A549 (cell line): ENCODE results near the gene DLGAP1. TPM values are rescaled to one million over a fixed set of nuclear protein-coding genes. Genes with fewer than 3 reads are reported as not detected.

ENCODE experiments used
- ATAC-seq, 2 experiments: fragments of 200-7000 bp in 1 of 2; fragments of >200 bp in 1 of 2; cut with Nextera tagmentation in 1 of 2; cut with Tn5 transposase in 1 of 2; 3 replicates each; pipeline versions ENCODE4 v1.8.0 to v1.9.1; 2018 to 2020; ENCODE audit warnings: mild to moderate bottlenecking in 1 of 2, moderate library complexity in 1 of 2
- CTCF ChIA-PET: fragments of 300-600 bp; sonication (Branson Sonifier 250); formaldehyde crosslinking; extraction: SDS; loops from one replicate; lab custom pipeline; 2021; ENCODE audit warnings: antibody characterized with exemption, inconsistent platforms; lab: Yijun Ruan, JAX
- POLR2A ChIA-PET: fragments of 350-600 bp; formaldehyde crosslinking; extraction: SDS; loops from one replicate; lab custom pipeline; 2021; ENCODE audit warnings: antibody characterized with exemption, inconsistent platforms; lab: Yijun Ruan, JAX
- DNase-seq, 2 experiments: peaks; one replicate each; pipeline versions ENCODE4 v3.0.0 to v3.0.0-alpha.2; 2011 to 2016; ENCODE audit warnings: low read depth in 1 of 2, low spot score in 1 of 2
- FAIRE-seq: peaks from 2 replicates; lab custom pipeline; 2011; peaks lifted over from hg19 to GRCh38; lab: Jason Lieb, UNC
- H3K27ac ChIP-seq, 2 experiments: fragments of >200 bp; sonication (Bioruptor Twin); formaldehyde crosslinking; 3 replicates each; pipeline ENCODE4 v1.5.1; 2016 to 2017
- H3K4me1 ChIP-seq: fragments of >200 bp; sonication (Bioruptor Twin); formaldehyde crosslinking; 3 replicates; pipeline ENCODE4 v1.6.1; 2016
- H3K4me2 ChIP-seq: fragments of >200 bp; sonication (Bioruptor Twin); formaldehyde crosslinking; 3 replicates; pipeline ENCODE4 v1.6.1; 2016
- H3K4me3 ChIP-seq: fragments of >200 bp; sonication (Bioruptor Twin); formaldehyde crosslinking; 3 replicates; pipeline ENCODE4 v1.5.1; 2016
- H3K9me3 ChIP-seq: fragments of >200 bp; sonication (Bioruptor Twin); formaldehyde crosslinking; 3 replicates; pipeline ENCODE4 v1.6.1; 2016
- ATOH8 ChIP-seq: fragments of 250-450 bp; sonication (Bioruptor Pico); IDR thresholded peaks from 2 replicates; pipeline ENCODE4 v1.5.0; 2020; ENCODE audit warnings: low read depth, mild to moderate bottlenecking, moderate library complexity
- CBX2 ChIP-seq: fragments of 200-600 bp; sonication (generic); IDR thresholded peaks from 2 replicates; pipeline ENCODE4 v1.6.1; 2016; ENCODE audit warnings: low read depth, mild to moderate bottlenecking, borderline replicate concordance
- CBX8 ChIP-seq: fragments of 200-600 bp; sonication (generic); IDR thresholded peaks from 2 replicates; pipeline ENCODE4 v1.6.1; 2016
- CEBPB ChIP-seq, 2 experiments: fragments of >200 bp in 1 of 2; sonication (Bioruptor Twin) in 1 of 2; formaldehyde crosslinking in 1 of 2; IDR thresholded peaks; 2 replicates each; pipeline ENCODE4 v1.6.1; 2012 to 2016
- ESRRA ChIP-seq: fragments of 150-350 bp; IDR thresholded peaks from 2 replicates; pipeline ENCODE4 v1.6.1; 2014; ENCODE audit warnings: mild to moderate bottlenecking, low read length, borderline replicate concordance
- FOSB ChIP-seq: fragments of 250-450 bp; sonication (Bioruptor Pico); IDR thresholded peaks from 2 replicates; pipeline ENCODE4 v1.5.0; 2020; ENCODE audit warnings: mild to moderate bottlenecking, moderate library complexity
- FOSL2 ChIP-seq, 2 experiments: fragments of 450-650 bp in 1 of 2; fragments of >200 bp in 1 of 2; sonication (Bioruptor Twin) in 1 of 2; formaldehyde crosslinking; IDR thresholded peaks; 2 replicates each; pipeline versions ENCODE4 v1.5.0 to v1.6.1; 2016 to 2020; ENCODE audit warnings: mild to moderate bottlenecking in 1 of 2, moderate library complexity in 1 of 2
- GATA3 ChIP-seq: IDR thresholded peaks from 2 replicates; pipeline ENCODE4 v1.6.1; 2012; ENCODE audit warnings: borderline replicate concordance
- HEYL ChIP-seq: fragments of 250-450 bp; sonication (Bioruptor Pico); IDR thresholded peaks from 2 replicates; pipeline ENCODE4 v1.8.0; 2021; ENCODE audit warnings: mild to moderate bottlenecking, moderate library complexity
- HMGXB4 ChIP-seq: fragments of 250-450 bp; sonication (Bioruptor Pico); IDR thresholded peaks from 2 replicates; pipeline ENCODE4 v1.5.0; 2021; ENCODE audit warnings: mild to moderate bottlenecking, moderate library complexity, borderline replicate concordance
- HOXB5 ChIP-seq: fragments of 250-450 bp; sonication (Bioruptor Pico); IDR thresholded peaks from 2 replicates; pipeline ENCODE4 v1.5.0; 2020; ENCODE audit warnings: mild to moderate bottlenecking, moderate library complexity
- MAFK ChIP-seq: fragments of 450-650 bp; IDR thresholded peaks from 2 replicates; pipeline ENCODE4 v1.6.1; 2014; ENCODE audit not compliant: partially characterized antibody
- POLR2A ChIP-seq: IDR thresholded peaks from 2 replicates; pipeline ENCODE4 v1.6.1; 2012; ENCODE audit warnings: mild to moderate bottlenecking, low read length
- RAD21 ChIP-seq, 2 experiments: fragments of >200 bp in 1 of 2; sonication (Bioruptor Twin) in 1 of 2; formaldehyde crosslinking in 1 of 2; IDR thresholded peaks in 1 of 2; conservative IDR thresholded peaks in 1 of 2; 2 replicates in 1 of 2; 3 replicates in 1 of 2; pipeline ENCODE4 v1.6.1; 2012 to 2018; ENCODE audit warnings: inconsistent platforms in 1 of 2
- RARB ChIP-seq: fragments of 250-450 bp; sonication (Bioruptor Pico); IDR thresholded peaks from 2 replicates; pipeline ENCODE4 v1.8.0; 2021; ENCODE audit warnings: mild to moderate bottlenecking, moderate library complexity
- RCOR1 ChIP-seq: fragments of 150-350 bp; IDR thresholded peaks from 2 replicates; pipeline ENCODE4 v1.6.1; 2014; ENCODE audit warnings: antibody characterized with exemption, low read length, low read depth
- RFX5 ChIP-seq: fragments of 450-650 bp; IDR thresholded peaks from 2 replicates; pipeline ENCODE4 v1.7.1; 2014; ENCODE audit warnings: antibody characterized with exemption, mild to moderate bottlenecking, moderate library complexity
- RNF2 ChIP-seq: fragments of 200-600 bp; sonication (generic); IDR thresholded peaks from 2 replicates; pipeline ENCODE4 v1.6.1; 2016; ENCODE audit warnings: low read depth, mild to moderate bottlenecking, antibody characterized with exemption, moderate library complexity, borderline replicate concordance
- TFCP2L1 ChIP-seq: fragments of 250-450 bp; sonication (Bioruptor Pico); IDR thresholded peaks from 2 replicates; pipeline ENCODE4 v1.5.0; 2021; ENCODE audit warnings: mild to moderate bottlenecking
- TP53 ChIP-seq: fragments of 250-450 bp; sonication (Bioruptor Pico); IDR thresholded peaks from 2 replicates; pipeline ENCODE4 v1.5.0; 2021; ENCODE audit warnings: mild to moderate bottlenecking, moderate library complexity
- USF2 ChIP-seq: fragments of 450-650 bp; IDR thresholded peaks from 2 replicates; pipeline ENCODE4 v1.6.1; 2014; ENCODE audit warnings: antibody characterized with exemption
- ZNF302 ChIP-seq: fragments of 250-450 bp; sonication (Bioruptor Pico); IDR thresholded peaks from 2 replicates; pipeline ENCODE4 v1.9.0; 2021; ENCODE audit warnings: inconsistent platforms, mild to moderate bottlenecking, moderate library complexity
- WGBS: methylation state at CpG from one replicate; pipeline ENCODE4 v1.1.6; 2017; ENCODE audit errors: missing lambda C conversion rate; 5-methylcytosine and 5-hydroxymethylcytosine counted together
- polyA plus RNA-seq, 4 experiments: library from polyadenylated mRNA; depleted of rRNA in 3 of 4; stranded (reverse); fragments of >200 nt; fragmentation: RNase III in 1 of 4; extraction: RNeasy Plus Mini Kit Qiagen cat#74134 plus additional on column Dnase treatment in 1 of 4; gene quantifications; 2 replicates in 3 of 4; 3 replicates in 1 of 4; pipeline ENCODE4 v1.2.3, GENCODE V29; 2011 to 2017

The DLGAP1 gene
- polyA plus RNA-seq, 2 of the 4 experiments (the other 2 are of a cell fraction), result 0.04 to 0.12 TPM

- ChIA-PET CTCF (interaction anchor here (1.2 kb wide), 1 partner anchor 92 kb away, joined by 4 read pairs; no protein-coding TSS in a partner anchor), POLR2A (no interaction called here)
- WGBS, result 68% methylated on average over 4 of the region's 4 CpGs
- TF ChIP-seq TFCP2L1 (CRISPR knock-in tag) (no peak), RNF2 (no peak), USF2 (no peak), GATA3 (no peak), RCOR1 (no peak), ZNF302 (CRISPR knock-in tag) (no peak), FOSL2 (IDR thresholded peaks at IDR 0.05) (no peak), FOSL2 (CRISPR knock-in tag; IDR thresholded peaks at IDR 0.05) (no peak), RARB (CRISPR knock-in tag) (no peak), RFX5 (no peak), ATOH8 (no peak), CBX2 (no peak), HOXB5 (CRISPR knock-in tag) (no peak), TP53 (CRISPR knock-in tag) (no peak), CEBPB (IDR thresholded peaks at IDR 0.05) (no peak), RAD21 (conservative IDR thresholded peaks at IDR 0.05 in 1 of 2, IDR thresholded peaks at IDR 0.05 in 1 of 2) (no peak), HEYL (CRISPR knock-in tag) (no peak), ESRRA (no peak)
- ATAC-seq, result no peak
- H3K27ac ChIP-seq, result 0 out of 6 replicates have a peak overlapping the region, but pooled peaks of 1 of the 2 experiments have one; percentile 15
- H3K4me3 ChIP-seq, result no peak overlapping the region
- FAIRE-seq, result no peak
- no peak overlapping the region for H3K4me2 ChIP-seq
- peaks cover 1% of the 10 kb centered on the region; the same call in 1 of the 3 replicates for H3K4me1 ChIP-seq
- no peak for DNase-seq
- H3K9me3 ChIP-seq, result no peaks in the 10 kb centered on the region
These were observed 592.1 kb downstream of the DLGAP1 start for GRCh38 chr18:3863006-3863405.

GRCh38 chr18:3861495-3861894, 593.6 kb downstream of the DLGAP1 start:
- ChIA-PET CTCF (interaction anchor here (1.4 kb wide), 1 partner anchor 45 kb away, joined by 3 read pairs; no protein-coding TSS in a partner anchor), POLR2A (no interaction called here)
- Histone ChIP-seq H3K4me1 (peaks cover 9% of the 10 kb centered on the region; the same call in 1 of the 3 replicates), H3K4me2 (no peak overlapping the region), H3K4me3 (no peak overlapping the region), H3K27ac (peak overlapping the region in 1 of 2 experiments; percentile 24; a peak in 1 of 6 replicates), H3K9me3 (no peaks in the 10 kb centered on the region)
- FAIRE-seq (no peak), ATAC-seq (no peak), DNase-seq (no peak)
- WGBS, result 100% methylated on average over 1 of the region's 1 CpG
- peak; percentile 87 for TF ChIP-seq MAFK
- no peak for TF ChIP-seq TP53 (CRISPR knock-in tag)
- no peak for TF ChIP-seq RNF2

GRCh38 chr18:3857544-3857943, 597.6 kb downstream of the DLGAP1 start:
- 33% methylated on average over 1 of the region's 1 CpG for WGBS
- Histone ChIP-seq H3K4me2 (no peak overlapping the region), H3K4me1 (peaks cover 9% of the 10 kb centered on the region; the same call in 1 of the 3 replicates), H3K4me3 (no peak overlapping the region)
- FAIRE-seq (no peak), DNase-seq (peak in 1 of 2 experiments; percentile 16), ATAC-seq (no peak)
- POLR2A ChIA-PET, result no interaction called here
- TF ChIP-seq CBX8 (no peak), FOSB (CRISPR knock-in tag) (no peak), POLR2A (no peak), HMGXB4 (CRISPR knock-in tag) (no peak)
- TF ChIP-seq, all 56 proteins: peak for 0
- Histone ChIP-seq H3K9me3 (no peaks in the 10 kb centered on the region), H3K27ac (peak overlapping the region in 1 of 2 experiments; percentile 1; a peak in 2 of 6 replicates)
- CTCF ChIA-PET, result interaction anchor here (1.4 kb wide), 1 partner anchor 86 kb away, joined by 4 read pairs; no protein-coding TSS in a partner anchor
